ENCODE data around the gene RBM39.
"Not testable (repeated sequence)": the region's sequence is repeated elsewhere in the genome, so short reads cannot be mapped to it uniquely, and the experiment has no call there.

DNA sequence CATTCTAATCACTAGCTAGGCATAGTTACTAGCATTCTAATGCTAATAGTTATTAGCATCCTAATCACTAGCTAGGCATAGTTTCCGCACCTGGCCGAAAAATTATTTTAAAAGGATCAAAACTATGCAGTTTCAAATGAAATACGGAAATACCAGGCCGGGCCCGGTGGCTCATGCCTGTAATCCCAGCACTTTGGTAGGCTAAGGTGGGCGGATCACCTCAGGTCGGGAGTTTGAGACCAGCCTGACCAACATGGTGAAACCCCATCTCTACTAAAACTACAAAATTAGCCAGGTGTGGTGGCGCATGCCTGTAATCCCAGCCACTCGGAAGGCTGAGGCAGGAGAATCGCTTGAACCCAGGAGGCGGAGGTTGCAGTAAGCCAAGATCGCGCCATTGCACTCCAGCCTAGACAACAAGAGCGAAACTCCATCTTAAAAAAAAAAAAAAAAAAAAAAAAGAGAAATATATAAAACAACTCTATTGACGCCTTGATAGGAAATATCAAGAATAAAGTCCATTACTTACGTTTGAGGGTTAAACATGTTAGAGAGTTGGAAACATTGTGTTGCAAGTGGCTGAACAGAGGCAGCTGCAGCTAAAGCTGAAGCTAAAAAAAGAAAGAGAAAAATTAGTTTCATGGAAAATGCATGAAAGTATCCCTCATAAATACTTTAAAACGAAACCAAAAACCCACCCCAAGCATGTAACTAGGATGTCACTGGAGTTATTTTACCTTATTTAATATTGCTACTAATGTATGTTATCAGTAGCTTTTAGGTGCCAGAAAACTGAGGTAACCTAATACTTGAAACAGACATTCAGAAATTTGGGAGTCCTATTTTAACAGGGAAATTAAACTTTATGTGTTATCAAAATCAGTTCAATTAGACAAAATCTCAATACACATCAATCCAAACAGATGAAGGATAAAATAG lies 35.2 kb downstream of the RBM39 start:
- TF ChIP-seq, protein P1, sequence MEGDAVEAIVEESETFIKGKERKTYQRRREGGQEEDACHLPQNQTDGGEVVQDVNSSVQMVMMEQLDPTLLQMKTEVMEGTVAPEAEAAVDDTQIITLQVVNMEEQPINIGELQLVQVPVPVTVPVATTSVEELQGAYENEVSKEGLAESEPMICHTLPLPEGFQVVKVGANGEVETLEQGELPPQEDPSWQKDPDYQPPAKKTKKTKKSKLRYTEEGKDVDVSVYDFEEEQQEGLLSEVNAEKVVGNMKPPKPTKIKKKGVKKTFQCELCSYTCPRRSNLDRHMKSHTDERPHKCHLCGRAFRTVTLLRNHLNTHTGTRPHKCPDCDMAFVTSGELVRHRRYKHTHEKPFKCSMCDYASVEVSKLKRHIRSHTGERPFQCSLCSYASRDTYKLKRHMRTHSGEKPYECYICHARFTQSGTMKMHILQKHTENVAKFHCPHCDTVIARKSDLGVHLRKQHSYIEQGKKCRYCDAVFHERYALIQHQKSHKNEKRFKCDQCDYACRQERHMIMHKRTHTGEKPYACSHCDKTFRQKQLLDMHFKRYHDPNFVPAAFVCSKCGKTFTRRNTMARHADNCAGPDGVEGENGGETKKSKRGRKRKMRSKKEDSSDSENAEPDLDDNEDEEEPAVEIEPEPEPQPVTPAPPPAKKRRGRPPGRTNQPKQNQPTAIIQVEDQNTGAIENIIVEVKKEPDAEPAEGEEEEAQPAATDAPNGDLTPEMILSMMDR (IDR thresholded peaks at IDR 0.05), result not testable (repeated sequence)
- TF ChIP-seq EP300, POLR2A (IDR thresholded peaks at IDR 0.05): not testable (repeated sequence)

All from tibial nerve (tissue), 4 donors.